ENCODE data around the gene CACNA1G. TPM values are rescaled to one million over a fixed set of nuclear protein-coding genes. Genes with fewer than 3 reads are reported as not detected.
A peak's percentile ranks its signal among the peaks of the same experiment; 100 is the strongest.

The CACNA1G gene
- total and polyA plus RNA-seq, 2 experiments from 2014 or later, result 19.0 to 46.1 TPM

DNA sequence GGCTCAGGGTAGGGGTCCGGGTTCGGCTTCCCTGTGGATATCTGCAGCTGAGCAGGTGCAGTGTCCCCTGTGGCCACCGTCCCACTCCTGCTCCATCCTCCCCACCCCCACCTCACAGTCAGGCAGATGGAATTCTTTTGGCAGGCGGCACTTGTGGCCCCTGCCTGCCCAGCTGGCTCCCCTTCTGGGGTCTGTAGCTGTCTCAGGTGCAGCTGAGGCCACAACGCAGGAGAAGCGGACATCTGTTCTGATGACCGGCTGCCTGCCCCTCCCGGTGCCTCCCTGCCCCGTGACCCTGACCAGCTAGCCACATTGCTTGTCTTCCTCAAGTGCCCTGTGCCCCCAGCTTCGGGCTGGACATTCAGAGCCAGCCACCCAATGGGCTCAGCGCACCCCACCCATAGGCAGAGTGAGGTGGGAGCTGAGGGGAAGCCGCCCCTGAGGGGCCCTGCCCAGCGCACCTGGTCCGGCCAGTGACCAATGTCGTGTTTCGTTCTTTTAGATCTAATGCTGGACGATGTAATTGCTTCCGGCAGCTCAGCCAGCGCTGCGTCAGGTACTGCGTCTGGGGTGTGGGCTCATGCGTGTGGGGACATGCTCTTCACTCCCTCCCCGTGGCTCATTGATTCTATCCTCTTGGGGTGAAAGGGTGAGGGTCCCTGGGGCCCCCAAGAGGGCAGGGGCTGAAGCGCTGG lies 49.0 kb downstream of the CACNA1G start:
- Histone ChIP-seq H3K9me3 (ENCODE audit: low read depth) (no peaks in the 10 kb centered on the region), H3K4me3 (no peak overlapping the region), H3K27me3 (no peaks in the 10 kb centered on the region), H3K27ac (no peak overlapping the region), H3K36me3 (no peaks in the 10 kb centered on the region), H3K4me1 (ENCODE audit: low read depth) (peaks cover 2% of the 10 kb centered on the region)
- TF ChIP-seq, protein P1, sequence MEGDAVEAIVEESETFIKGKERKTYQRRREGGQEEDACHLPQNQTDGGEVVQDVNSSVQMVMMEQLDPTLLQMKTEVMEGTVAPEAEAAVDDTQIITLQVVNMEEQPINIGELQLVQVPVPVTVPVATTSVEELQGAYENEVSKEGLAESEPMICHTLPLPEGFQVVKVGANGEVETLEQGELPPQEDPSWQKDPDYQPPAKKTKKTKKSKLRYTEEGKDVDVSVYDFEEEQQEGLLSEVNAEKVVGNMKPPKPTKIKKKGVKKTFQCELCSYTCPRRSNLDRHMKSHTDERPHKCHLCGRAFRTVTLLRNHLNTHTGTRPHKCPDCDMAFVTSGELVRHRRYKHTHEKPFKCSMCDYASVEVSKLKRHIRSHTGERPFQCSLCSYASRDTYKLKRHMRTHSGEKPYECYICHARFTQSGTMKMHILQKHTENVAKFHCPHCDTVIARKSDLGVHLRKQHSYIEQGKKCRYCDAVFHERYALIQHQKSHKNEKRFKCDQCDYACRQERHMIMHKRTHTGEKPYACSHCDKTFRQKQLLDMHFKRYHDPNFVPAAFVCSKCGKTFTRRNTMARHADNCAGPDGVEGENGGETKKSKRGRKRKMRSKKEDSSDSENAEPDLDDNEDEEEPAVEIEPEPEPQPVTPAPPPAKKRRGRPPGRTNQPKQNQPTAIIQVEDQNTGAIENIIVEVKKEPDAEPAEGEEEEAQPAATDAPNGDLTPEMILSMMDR (IDR thresholded peaks at IDR 0.05; ENCODE audit: low read depth, low read length), result no peak
- no peak for DNase-seq (ENCODE audit: low read depth in 1 of 2, low spot score in 1 of 2)

DNA sequence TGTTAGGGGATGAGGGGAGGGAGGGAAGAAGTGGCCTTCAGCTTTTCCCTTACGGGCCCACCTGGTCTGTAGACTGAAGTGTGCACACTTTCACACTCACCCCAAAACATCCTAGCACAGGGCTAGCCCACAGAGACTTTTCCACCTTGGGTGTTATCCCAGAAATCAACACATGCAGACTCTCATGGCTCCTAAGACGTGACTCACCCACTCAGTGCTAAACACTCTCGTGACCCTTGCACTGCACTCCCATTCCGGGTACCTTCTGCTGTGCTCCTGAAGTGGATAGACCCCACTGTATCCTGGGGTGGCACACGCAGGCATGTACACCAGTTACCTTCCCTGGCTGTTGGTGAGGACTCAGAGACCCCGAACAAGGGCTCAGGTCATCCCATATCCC lies 51.1 kb downstream of the CACNA1G start:
- no peaks in the 10 kb centered on the region for H3K36me3 ChIP-seq
- no peaks in the 10 kb centered on the region for H3K4me1 ChIP-seq (ENCODE audit: low read depth)
- no peak overlapping the region for H3K27ac ChIP-seq
- no peaks in the 10 kb centered on the region for H3K9me3 ChIP-seq (ENCODE audit: low read depth)
- no peak for DNase-seq (ENCODE audit: low read depth in 1 of 2, low spot score in 1 of 2)
- no peak overlapping the region for H3K4me3 ChIP-seq
- H3K27me3 ChIP-seq, result no peaks in the 10 kb centered on the region
- TF ChIP-seq, protein P1 (IDR thresholded peaks at IDR 0.05; ENCODE audit: low read depth, low read length), result no peak

DNA sequence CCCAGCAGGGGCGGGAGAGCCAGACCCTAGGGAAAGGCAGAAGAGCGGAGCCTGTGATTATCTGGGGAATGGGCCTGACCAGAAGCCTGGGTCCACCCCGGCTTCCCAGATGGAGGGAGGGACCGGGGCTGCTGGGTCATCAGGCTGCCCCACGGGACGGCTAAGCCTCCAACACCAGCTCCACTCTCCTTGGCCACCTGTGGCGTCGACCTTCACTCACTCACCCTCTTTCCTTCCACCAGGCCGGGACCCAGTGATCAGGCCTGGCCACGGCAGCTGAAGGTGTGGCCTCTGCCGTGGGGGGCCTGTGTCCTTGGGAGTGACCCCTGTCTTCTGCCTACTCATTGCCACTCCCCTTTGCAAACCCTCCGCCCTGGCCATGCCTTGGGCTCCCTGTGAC lies 51.8 kb downstream of the CACNA1G start:
- Histone ChIP-seq H3K36me3 (no peaks in the 10 kb centered on the region), H3K4me3 (no peak overlapping the region), H3K4me1 (ENCODE audit: low read depth) (no peaks in the 10 kb centered on the region), H3K9me3 (ENCODE audit: low read depth) (no peaks in the 10 kb centered on the region), H3K27me3 (no peaks in the 10 kb centered on the region), H3K27ac (no peak overlapping the region)
- TF ChIP-seq, protein P1 (IDR thresholded peaks at IDR 0.05; ENCODE audit: low read depth, low read length), result no peak
- no peak for DNase-seq (ENCODE audit: low read depth in 1 of 2, low spot score in 1 of 2)

DNA sequence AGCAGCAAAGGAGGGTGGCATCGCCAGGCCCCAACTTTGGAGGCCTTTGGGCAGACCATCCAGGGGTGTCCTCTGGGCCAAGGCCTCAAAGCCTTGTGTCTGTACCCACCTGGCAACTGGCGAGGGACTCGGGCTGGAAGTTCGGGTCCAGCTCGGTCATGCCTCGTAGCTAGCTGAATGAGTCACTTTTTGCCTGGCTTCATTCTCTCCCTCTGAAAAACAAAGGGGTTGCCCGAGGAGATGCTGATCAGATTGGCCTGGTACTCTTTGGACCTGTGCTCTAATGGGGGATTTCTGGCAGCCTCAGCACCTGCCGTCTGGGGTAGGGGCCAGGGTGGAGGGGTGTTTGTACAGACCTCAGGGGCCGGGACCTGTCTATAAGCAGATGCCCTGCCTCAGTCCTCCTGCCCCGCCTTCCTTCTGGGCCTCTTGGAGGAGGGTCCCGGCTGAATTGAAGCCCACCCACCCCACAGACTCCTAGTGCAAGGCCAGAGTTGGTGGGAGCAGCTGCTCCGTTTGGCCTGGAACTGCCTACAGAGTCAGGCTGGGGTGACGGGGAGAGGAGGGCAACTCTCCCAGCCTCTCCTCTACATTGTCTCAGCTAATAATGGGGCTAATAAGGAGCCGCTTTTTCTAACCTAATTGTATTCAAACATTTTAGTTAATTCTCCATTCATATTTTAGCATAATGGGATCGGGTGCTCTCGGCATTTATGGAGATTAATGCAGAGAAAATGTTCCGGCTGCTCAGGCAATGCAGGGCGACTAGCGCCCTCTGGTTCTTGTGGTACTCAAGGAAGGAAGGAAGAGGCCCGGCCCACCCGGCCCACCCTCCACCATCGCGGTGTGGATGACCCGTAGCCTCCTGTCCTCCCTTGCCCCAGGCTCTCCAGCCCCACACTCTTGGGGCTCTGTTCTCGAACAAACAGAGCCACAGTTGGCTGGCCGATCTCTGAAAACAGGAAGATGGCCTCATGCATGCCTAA lies 52.8 kb downstream of the CACNA1G start:
- no peaks in the 10 kb centered on the region for H3K36me3 ChIP-seq
- no peaks in the 10 kb centered on the region for H3K9me3 ChIP-seq (ENCODE audit: low read depth)
- TF ChIP-seq, protein P1 (IDR thresholded peaks at IDR 0.05; ENCODE audit: low read depth, low read length), result peak; percentile 12
- H3K27me3 ChIP-seq, result no peaks in the 10 kb centered on the region
- H3K4me3 ChIP-seq, result no peak overlapping the region
- DNase-seq (ENCODE audit: low read depth in 1 of 2, low spot score in 1 of 2), result peak in 1 of 2 donors; percentile 21
- H3K27ac ChIP-seq, result no peak overlapping the region
- H3K4me1 ChIP-seq (ENCODE audit: low read depth), result no peaks in the 10 kb centered on the region

DNA sequence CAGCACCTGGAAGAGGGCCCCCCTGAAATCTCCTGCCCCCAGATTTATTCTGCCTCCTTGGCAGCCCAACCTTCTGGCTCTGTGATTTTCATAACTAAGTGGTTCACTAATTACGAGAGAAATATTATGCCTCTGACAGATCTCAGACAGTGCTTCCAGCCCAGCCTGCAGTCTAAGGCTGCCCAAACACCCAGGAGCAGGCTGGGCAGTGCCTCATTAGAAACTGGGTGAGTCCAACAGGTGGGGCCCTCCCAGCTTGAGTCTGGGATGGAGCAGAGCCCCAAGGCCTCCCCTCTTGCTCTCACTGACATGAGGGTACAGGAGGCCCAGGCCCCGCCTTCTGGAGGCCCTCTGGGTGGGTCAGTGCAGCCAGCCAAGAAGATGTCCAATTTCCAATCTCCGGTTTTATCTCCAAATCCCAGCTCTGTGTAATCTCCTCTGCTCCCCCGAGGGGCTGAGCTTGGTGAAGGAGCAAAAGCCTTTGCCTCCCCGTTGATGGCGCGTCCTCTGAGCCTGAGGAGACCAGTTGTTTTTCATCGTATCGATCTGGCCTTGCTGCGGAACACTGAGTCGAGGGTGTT lies 54.0 kb downstream of the CACNA1G start:
- peaks cover 1% of the 10 kb centered on the region for H3K4me1 ChIP-seq (ENCODE audit: low read depth)
- no peaks in the 10 kb centered on the region for H3K36me3 ChIP-seq
- no peaks in the 10 kb centered on the region for H3K9me3 ChIP-seq (ENCODE audit: low read depth)
- H3K4me3 ChIP-seq, result no peak overlapping the region
- H3K27ac ChIP-seq, result no peak overlapping the region
- no peak for DNase-seq (ENCODE audit: low read depth in 1 of 2, low spot score in 1 of 2)
- TF ChIP-seq, protein P1 (IDR thresholded peaks at IDR 0.05; ENCODE audit: low read depth, low read length), result no peak
- H3K27me3 ChIP-seq, result no peaks in the 10 kb centered on the region

All from cardiac muscle cell (in vitro differentiated cells and primary cell).